ENCODE results near the gene SLN. TPM values are rescaled to one million over a fixed set of nuclear protein-coding genes. Genes with fewer than 3 reads are reported as not detected.

Gene SLN
- total RNA-seq, 4 donors from 2014 or later = 0.96 TPM; not detected in 3

DNA sequence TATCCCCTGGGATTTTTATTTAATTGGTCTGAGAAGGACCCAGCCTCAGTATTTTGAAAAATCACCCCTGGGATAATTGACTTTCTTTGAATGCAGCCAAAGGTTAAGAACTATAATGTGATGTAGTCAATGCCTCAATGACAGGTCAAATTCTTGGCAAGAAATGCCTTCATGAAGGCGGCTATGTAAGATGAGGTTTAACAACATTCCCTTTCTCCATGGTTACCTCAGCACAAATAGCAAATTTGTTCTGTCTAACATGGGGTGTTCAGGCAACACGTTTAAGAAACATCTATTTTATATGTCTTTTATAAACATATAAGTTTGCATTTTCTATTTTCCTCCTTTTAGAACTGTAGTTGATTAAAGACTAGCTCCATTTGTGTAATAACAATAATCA lies 5.3 kb downstream of the SLN start:
- peaks cover 5% of the 10 kb centered on the region for H3K27me3 ChIP-seq
- H3K9me3 ChIP-seq = no peaks in the 10 kb centered on the region
- H3K4me1 ChIP-seq = no peaks in the 10 kb centered on the region
- intact Hi-C loops (cut with DNase I; ENCODE audit: low total_unique reads) = no loop called here
- no peak overlapping the region for H3K4me3 ChIP-seq
- no peaks in the 10 kb centered on the region for H3K36me3 ChIP-seq
- no peak overlapping the region for H3K27ac ChIP-seq
- no peak for DNase-seq
- TF ChIP-seq POLR2A (IDR thresholded peaks at IDR 0.05) = no peak
- TF ChIP-seq, protein P1, sequence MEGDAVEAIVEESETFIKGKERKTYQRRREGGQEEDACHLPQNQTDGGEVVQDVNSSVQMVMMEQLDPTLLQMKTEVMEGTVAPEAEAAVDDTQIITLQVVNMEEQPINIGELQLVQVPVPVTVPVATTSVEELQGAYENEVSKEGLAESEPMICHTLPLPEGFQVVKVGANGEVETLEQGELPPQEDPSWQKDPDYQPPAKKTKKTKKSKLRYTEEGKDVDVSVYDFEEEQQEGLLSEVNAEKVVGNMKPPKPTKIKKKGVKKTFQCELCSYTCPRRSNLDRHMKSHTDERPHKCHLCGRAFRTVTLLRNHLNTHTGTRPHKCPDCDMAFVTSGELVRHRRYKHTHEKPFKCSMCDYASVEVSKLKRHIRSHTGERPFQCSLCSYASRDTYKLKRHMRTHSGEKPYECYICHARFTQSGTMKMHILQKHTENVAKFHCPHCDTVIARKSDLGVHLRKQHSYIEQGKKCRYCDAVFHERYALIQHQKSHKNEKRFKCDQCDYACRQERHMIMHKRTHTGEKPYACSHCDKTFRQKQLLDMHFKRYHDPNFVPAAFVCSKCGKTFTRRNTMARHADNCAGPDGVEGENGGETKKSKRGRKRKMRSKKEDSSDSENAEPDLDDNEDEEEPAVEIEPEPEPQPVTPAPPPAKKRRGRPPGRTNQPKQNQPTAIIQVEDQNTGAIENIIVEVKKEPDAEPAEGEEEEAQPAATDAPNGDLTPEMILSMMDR (IDR thresholded peaks at IDR 0.05) = no peak
- TF ChIP-seq POLR2AphosphoS5 (IDR thresholded peaks at IDR 0.05) = no peak
- TF ChIP-seq EP300 (IDR thresholded peaks at IDR 0.05; ENCODE audit: low read depth) = no peak
- 29 to 56% methylated on average over 1 to 2 of the region's 2 CpGs for WGBS, 2 donors (ENCODE audit: low coverage in 1 of 2)
- in situ Hi-C loops (cut with MboI; ENCODE audit: low pct_ligation_motif_present in 1 of 4, low pct_unique_long_range_greater_than_20kb in 1 of 4, low sequenced_read_pairs in 3 of 4) = no loop called here

DNA sequence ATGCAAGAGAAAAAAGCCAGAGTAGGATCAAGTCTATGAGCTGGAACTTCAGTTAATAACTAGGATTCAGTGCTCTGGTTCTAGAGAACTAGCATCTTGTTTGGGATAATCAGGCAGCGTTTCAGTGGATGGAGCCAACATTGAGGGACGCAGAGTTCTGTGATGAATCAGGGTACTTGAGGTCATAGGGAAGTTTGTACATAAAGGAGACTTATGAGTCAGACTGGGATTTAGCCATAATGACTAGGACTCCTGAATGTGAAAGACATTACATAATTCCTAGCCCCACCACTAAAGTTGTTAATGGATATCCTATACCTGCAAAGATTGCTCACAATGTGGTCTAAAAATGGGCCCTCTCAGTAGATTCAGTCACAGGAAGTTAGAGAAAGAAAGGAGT lies 6.8 kb downstream of the SLN start:
- intact Hi-C loops (cut with DNase I; ENCODE audit: low total_unique reads) (no loop called here), in situ Hi-C loops (cut with MboI; ENCODE audit: low pct_ligation_motif_present in 1 of 4, low pct_unique_long_range_greater_than_20kb in 1 of 4, low sequenced_read_pairs in 3 of 4) (no loop called here)
- Histone ChIP-seq H3K4me1 (no peaks in the 10 kb centered on the region), H3K27ac (no peak overlapping the region), H3K27me3 (peaks cover 5% of the 10 kb centered on the region), H3K36me3 (no peaks in the 10 kb centered on the region), H3K9me3 (no peaks in the 10 kb centered on the region), H3K4me3 (no peak overlapping the region)
- no peak for DNase-seq
- no peak for TF ChIP-seq POLR2A (IDR thresholded peaks at IDR 0.05)
- TF ChIP-seq POLR2AphosphoS5 (IDR thresholded peaks at IDR 0.05) = no peak
- TF ChIP-seq, protein P1 (IDR thresholded peaks at IDR 0.05) = no peak
- no peak for TF ChIP-seq EP300 (IDR thresholded peaks at IDR 0.05; ENCODE audit: low read depth)
- 60 to 81% methylated on average over 1 to 2 of the region's 2 CpGs for WGBS, 2 donors (ENCODE audit: low coverage in 1 of 2)

DNA sequence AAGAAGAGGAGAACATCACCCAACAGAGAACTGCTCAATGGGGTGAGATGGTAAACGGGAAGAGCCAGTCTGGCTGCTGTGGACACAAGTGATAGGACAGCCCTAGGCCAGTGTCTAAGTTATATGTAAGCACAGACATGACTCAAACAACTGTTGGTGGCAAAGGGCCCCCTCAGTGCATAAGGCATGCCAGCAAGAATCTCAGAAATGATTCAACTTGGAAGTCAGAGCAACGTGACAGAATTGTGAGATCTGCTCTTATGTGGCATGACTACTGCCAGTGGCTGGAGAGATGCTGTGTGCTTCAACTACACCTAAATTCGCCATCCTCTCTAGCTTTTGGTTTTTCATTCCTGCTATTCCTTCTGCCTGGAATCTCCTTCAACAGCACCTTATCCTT lies 7.4 kb downstream of the SLN start:
- no peaks in the 10 kb centered on the region for H3K9me3 ChIP-seq
- in situ Hi-C loops (cut with MboI; ENCODE audit: low pct_ligation_motif_present in 1 of 4, low pct_unique_long_range_greater_than_20kb in 1 of 4, low sequenced_read_pairs in 3 of 4) (no loop called here), intact Hi-C loops (cut with DNase I; ENCODE audit: low total_unique reads) (no loop called here)
- no peak overlapping the region for H3K27ac ChIP-seq
- H3K27me3 ChIP-seq = peaks cover 5% of the 10 kb centered on the region
- DNase-seq = no peak
- no peaks in the 10 kb centered on the region for H3K4me1 ChIP-seq
- TF ChIP-seq, protein P1 (IDR thresholded peaks at IDR 0.05) = no peak
- TF ChIP-seq POLR2A (IDR thresholded peaks at IDR 0.05) = no peak
- whole genome bisulfite sequencing, 2 donors (ENCODE audit: low coverage in 1 of 2) = 60 to 70% methylated on average over 1 to 3 of the region's 3 CpGs
- H3K4me3 ChIP-seq = no peak overlapping the region
- no peaks in the 10 kb centered on the region for H3K36me3 ChIP-seq

DNA sequence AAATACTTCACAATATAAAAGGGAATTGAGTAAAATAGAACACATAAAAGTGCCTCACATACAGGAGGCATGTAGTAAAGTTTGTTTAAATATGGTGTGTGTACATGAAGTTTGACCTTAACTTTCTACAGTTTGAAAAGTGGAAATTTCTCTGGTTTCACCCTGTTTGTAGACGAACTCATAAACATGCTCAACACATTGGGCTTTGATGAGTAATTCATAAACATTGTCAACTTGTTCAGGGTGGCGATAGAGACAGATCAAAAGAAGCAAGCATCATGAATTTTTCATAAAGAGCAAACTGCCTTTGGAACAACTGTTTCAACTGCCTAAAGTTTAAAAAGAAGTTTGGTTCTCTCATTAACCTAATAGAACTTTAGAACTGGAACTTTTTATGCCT lies 9.1 kb downstream of the SLN start:
- in situ Hi-C loops (cut with MboI; ENCODE audit: low pct_ligation_motif_present in 1 of 4, low pct_unique_long_range_greater_than_20kb in 1 of 4, low sequenced_read_pairs in 3 of 4) (no loop called here), intact Hi-C loops (cut with DNase I; ENCODE audit: low total_unique reads) (no loop called here)
- no peak overlapping the region for H3K4me3 ChIP-seq
- no peak for TF ChIP-seq EP300 (IDR thresholded peaks at IDR 0.05; ENCODE audit: low read depth)
- TF ChIP-seq POLR2AphosphoS5 (IDR thresholded peaks at IDR 0.05) = no peak
- no peak for TF ChIP-seq POLR2A (IDR thresholded peaks at IDR 0.05)
- TF ChIP-seq, protein P1 (IDR thresholded peaks at IDR 0.05) = no peak
- H3K9me3 ChIP-seq = no peaks in the 10 kb centered on the region
- peaks cover 5% of the 10 kb centered on the region for H3K27me3 ChIP-seq
- no peaks in the 10 kb centered on the region for H3K4me1 ChIP-seq
- no peak for DNase-seq
- 18 to 40% methylated on average over 2 of the region's 2 CpGs for WGBS, 2 donors (ENCODE audit: low coverage in 1 of 2)
- no peaks in the 10 kb centered on the region for H3K36me3 ChIP-seq
- no peak overlapping the region for H3K27ac ChIP-seq
